Measurements from ENCODE around the gene B3GNT3.
A peak's percentile ranks its signal among the peaks of the same experiment; 100 is the strongest.
"Not testable (repeated sequence)": the region's sequence is repeated elsewhere in the genome, so short reads cannot be mapped to it uniquely, and the experiment has no call there.

B3GNT3 gene

DNA sequence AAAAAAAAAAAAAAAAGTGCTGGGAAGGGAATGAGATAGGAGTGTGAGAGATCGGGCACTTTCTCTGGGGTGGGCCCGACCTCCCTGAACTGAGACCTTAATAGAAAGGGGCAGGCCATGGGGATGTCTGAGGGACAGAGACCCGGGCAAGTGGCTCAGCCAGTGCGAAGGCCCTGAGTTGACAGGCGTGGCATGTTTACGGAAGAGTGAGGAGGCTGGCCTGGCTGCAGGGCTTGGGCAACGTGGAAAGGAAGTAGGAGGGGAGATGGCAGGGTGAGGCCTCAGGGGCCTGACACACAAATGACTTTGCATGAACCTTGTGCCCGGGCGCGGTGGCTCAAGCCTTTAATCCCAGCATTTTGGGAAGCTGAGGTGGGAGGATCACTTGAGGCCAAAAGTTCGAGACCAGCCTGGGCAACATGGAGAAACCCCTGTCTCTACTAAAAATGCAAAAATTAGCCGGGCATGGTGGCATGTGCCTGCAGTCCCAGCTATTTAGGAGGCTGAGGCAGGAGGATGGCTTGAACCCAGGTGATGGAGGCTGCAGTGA lies 29.8 kb upstream of the B3GNT3 start:
- H3K4me3 ChIP-seq (ENCODE audit: low read depth, low read length) = no peak overlapping the region
- DNase-seq (ENCODE audit: low read depth) = no peak

DNA sequence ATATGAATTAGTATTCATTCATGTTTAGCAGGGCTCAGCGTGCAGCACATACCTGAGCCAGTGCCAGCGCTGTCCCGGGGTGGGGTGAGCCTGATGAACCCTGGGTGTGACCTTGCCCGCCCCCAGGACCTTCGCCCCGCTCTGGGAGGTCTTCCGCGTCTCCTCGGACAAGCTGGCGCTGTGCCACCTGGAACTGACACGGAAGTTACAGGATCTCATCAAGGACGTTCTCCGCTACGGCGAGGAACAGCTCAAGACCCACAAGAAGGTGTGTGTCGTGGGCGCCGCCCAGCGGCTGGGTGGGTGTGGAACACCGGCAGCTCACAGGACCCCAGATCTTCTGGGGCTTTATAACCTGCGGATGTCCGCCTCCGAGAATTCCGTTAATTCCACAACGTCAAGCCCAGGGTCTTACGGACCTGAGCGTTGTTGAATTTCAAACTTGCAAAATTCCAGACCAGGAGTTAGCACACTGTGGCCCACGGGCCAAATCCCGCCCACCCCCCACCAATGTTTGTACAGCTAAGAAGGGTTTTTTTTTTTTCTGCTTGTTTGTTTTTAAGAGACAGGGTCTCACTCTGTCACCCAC lies 28.3 kb upstream of the B3GNT3 start:
- H3K4me3 ChIP-seq (ENCODE audit: low read depth, low read length) = peak overlapping the region; percentile 19

DNA sequence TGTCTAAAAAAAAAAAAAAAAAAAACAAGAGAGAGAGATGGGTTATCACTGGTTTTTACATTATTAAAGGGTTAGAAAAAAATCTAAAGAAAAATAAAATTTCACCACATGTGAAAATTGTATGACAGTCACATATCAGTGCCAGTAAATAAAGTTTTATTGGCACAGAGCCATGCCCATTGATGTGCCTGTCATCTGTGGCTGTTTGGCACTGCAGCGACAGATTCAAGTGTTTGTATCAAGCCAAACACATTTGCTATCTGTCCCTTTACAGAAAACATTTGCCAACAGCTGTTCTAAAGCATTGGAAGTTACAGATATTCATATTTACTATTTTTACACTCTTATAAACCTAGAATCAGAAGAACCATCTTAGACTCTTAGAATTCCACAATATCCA lies 27.4 kb upstream of the B3GNT3 start:
- no peak overlapping the region for H3K4me3 ChIP-seq (ENCODE audit: low read depth, low read length)
- no peak for DNase-seq (ENCODE audit: low read depth)

More for the DNA sequence above, 28.3 kb upstream of the B3GNT3 start:
- no peak for DNase-seq (ENCODE audit: low read depth)

DNA sequence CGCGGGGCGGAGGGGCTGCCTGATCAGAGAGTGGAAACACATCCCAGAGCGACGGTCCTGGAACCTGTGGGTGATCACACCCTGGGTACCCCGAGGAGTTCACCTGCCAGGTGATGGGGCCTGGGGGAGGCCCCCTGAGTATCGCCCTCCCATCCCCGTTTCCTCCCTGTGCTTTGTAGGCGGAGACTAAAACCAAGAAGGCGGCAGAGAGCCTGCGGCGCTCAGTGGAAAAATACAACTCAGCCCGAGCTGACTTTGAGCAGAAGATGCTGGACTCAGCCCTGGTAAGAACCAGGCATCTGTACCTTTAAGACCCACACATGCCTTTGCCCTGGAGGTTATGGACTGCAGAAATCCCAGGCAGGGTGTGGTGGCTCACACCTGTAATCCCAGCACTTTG lies 24.3 kb upstream of the B3GNT3 start:
- no peak overlapping the region for H3K4me3 ChIP-seq (ENCODE audit: low read depth, low read length)
- DNase-seq (ENCODE audit: low read depth) = no peak

DNA sequence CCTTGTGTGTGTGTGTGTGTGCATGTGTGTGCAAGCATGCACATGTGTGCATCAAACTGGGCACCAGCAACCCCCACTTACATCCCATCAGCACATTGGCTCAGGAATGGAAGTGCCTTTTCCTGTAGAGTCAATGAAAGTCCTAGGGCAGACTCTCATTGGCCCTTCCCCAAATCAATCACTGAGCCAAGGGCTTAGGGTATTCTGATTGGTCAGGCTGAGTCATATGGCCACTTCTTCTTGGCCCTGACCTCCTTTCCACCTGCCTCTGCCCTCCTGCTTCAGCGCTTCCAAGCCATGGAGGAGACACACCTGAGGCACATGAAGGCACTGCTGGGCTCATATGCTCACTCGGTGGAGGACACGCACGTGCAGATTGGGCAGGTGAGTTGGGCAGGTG lies 22.8 kb upstream of the B3GNT3 start:
- no peak overlapping the region for H3K4me3 ChIP-seq (ENCODE audit: low read depth, low read length)
- no peak for DNase-seq (ENCODE audit: low read depth)

DNA sequence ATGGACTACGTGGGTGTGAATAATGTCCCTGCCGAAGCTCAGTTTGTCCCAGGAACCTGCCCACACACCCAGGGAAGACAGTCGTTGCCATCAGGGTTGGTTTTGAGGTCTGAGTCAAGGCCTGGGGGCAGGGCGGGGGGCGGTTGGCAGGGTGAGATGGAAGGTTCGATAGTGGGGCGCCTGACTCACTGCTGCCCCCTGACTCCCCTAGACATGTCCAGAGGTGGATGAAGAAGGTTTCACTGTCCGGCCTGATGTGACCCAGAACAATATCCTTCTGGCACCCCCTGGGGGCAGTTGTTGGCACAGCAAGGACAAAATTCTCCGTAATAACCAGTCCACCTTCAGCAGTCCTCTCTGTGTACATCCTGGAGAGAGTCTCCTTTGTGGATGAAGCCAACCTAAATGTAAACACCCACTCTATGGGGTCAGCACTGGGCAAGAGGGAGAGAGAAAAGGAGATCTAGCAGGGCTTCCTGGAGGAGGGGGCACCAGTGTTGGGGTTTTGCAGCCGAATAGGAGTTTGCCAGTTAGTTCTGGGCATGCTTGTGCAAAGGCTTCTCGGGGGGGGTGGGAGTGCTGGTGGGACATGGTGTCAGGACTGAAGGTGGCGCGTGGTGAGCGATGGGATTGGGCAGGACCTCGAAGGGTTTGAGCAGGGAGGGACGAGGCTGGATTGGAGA lies 19.6 kb upstream of the B3GNT3 start:
- no peak overlapping the region for H3K4me3 ChIP-seq (ENCODE audit: low read depth, low read length)
- no peak for DNase-seq (ENCODE audit: low read depth)

DNA sequence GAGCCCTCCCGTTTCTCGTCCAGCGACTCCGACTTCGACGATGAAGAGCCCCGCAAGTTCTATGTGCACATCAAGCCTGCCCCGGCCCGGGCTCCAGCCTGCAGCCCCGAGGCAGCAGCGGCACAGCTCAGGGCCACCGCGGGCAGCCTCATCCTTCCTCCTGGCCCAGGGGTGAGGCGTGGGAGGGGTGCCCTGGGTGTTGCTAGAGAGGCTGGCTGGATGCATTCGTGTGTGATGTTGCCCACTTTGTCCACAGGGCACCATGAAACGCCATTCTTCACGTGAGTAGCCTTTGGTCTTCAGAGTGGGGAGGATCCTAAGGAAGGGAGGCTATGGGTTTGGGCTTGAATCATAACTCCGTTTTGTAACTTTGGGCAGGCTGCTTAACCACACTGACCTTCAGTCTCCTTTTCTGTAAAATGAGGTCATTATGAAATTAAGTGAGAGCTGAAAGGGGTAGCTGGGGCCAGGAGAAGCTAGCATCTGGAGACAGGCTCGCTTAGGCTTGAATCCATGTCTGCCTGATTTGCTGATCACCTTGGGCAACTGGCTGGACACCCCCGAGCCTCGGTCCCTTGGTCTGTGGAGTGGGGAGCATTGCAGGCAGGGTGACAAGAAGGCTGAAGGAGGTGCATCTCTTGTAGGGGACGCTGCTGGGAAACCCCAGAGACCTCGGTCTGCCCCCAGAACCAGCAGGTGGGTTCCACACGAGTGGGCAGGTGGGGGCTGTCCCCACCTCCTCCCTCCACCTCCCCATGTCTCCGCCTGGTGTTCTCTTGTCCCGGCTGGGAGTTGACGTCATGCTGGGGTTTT lies 18.7 kb upstream of the B3GNT3 start:
- no peak overlapping the region for H3K4me3 ChIP-seq (ENCODE audit: low read depth, low read length)
- DNase-seq (ENCODE audit: low read depth) = no peak

DNA sequence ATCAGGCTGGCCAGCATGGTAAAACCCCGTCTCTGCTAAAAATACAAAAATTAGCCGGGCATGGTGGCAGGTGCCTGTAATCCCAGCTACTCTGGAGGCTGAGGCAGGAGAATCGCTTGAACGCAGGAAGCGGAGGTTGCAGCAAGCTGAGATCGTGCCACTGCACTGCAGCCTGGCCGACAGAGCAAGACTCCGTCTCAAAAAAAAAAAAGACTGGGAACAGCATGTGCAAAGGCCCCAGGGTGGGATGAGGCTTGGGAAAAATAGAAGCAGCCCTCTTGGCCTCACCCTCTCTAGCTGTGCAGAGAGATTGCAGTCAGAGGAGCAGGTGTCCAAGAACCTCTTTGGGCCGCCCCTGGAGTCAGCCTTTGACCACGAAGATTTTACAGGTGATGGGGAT lies 17.1 kb upstream of the B3GNT3 start:
- not testable (repeated sequence) for DNase-seq (ENCODE audit: low read depth); H3K4me3 ChIP-seq (ENCODE audit: low read depth, low read length)

DNA sequence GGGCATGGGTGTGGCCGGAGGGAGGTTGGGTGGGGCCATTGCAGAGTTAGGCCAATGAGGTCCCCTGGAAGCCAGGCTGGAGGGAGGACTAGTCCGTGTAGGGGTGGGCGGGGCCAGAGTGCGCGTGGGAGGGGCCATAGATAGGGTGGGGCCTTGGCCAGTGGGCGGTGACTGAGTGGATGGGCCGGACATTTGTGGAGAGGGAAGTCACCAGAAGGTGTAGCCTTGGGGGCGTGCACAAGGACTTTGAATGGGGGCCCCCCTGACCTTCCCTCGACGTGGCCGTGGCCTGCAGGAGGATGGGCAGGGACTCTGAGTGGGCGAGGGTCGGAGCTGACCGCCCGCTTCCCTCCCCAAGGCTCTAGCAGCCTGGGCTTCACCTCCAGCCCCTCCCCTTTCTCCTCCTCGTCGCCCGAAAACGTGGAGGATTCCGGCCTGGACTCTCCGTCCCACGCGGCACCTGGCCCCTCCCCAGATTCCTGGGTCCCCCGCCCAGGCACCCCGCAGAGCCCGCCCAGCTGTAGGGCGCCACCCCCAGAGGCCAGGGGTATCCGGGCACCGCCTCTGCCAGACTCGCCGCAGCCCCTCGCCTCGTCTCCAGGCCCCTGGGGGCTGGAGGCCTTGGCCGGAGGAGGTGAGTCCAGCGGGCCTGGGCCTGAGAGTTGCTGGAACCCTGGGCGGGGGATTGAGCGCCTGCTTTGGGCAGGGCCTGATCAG lies 16.5 kb upstream of the B3GNT3 start:
- no peak for DNase-seq (ENCODE audit: low read depth)
- peak overlapping the region; percentile 37 for H3K4me3 ChIP-seq (ENCODE audit: low read depth, low read length)

DNA sequence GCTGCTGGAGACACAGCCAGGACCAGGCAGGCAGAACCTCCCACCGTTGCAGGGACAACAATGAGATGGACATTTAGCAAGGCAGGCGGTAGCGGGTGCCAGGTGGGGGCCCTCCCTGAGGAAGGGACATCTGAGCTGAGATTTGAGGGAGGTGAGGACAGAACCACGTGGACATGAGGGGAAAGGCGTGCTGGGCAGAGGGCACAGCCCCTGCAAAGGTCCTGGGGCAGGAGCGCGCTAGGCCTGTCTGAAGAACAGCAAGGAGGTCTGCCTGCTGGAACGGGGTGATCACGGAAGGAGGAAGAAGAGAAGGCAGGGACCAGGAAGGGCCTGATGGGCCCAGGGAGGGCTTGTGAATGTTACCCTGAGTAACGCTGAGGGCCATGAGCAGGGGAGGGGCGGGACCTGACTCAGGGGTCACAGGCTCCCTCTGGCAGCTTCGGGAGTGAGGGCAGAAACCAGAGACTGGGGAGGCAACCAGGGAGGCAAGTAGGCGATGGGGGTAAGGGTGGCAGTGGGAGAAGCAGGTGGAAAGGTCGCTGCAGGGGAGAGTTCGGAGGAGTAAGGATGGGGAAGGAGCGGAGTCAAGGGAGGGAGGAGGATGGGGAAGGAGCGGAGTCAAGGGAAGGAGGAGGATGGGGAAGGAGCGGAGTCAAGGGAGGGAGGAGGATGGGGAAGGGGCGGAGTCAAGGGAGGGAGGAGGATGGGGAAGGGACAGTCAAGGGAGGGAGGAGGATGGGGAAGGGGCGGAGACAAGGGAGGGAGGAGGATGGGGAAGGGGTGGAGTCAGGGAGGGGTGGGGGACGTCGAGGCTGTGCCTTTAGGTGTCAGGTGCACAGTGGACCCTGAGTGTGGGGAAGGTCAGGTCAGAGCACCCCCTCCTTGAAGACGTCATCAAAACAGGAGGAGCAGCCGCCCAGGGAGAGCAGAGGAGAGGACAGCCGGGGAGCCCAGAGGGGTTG lies 15.7 kb upstream of the B3GNT3 start:
- no peak for DNase-seq (ENCODE audit: low read depth)

DNA sequence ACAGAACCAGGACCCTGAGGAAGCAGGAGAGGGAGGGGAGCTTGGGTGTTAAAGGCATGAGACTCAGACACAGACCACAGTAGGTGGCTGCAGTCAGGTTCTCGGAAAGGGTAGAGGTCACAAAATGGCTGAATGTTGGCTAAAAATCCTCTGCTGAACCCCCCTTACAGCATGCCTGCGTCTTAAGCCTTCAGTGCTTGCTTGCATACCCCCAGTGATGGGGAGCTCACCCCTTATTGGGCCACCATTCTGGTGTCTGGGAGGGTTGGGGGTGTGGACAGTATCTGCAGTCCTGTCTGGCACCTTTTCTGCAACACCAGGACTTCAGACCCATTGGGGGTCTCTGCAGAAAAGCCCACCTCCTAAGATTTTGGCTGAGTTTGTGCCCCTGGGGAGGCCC lies 14.2 kb upstream of the B3GNT3 start:
- no peak for DNase-seq (ENCODE audit: low read depth)
- no peak overlapping the region for H3K4me3 ChIP-seq (ENCODE audit: low read depth, low read length)

More for the DNA sequence above, 15.7 kb upstream of the B3GNT3 start:
- H3K4me3 ChIP-seq (ENCODE audit: low read depth, low read length) = peak overlapping the region; percentile 37

DNA sequence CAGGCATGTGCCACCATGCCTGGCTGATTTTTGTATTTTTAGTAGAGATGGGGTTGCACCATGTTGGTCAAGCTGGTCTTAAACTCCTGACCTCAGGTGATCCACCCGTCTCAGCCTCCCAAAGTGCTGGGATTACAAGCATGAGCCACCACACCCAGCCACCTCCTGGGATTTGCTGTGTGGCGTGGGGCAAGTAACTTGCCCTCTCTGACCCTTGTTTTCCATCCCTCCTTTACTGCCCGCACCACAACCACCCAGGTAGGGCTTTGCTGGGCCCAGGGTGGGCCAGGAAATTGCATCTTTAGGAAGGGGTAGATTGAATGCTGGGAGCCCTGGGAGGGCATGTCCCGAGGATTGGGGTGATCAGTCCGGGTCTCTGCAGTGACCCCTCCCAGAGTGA lies 11.2 kb upstream of the B3GNT3 start:
- not testable (repeated sequence) for DNase-seq (ENCODE audit: low read depth); H3K4me3 ChIP-seq (ENCODE audit: low read depth, low read length)

DNA sequence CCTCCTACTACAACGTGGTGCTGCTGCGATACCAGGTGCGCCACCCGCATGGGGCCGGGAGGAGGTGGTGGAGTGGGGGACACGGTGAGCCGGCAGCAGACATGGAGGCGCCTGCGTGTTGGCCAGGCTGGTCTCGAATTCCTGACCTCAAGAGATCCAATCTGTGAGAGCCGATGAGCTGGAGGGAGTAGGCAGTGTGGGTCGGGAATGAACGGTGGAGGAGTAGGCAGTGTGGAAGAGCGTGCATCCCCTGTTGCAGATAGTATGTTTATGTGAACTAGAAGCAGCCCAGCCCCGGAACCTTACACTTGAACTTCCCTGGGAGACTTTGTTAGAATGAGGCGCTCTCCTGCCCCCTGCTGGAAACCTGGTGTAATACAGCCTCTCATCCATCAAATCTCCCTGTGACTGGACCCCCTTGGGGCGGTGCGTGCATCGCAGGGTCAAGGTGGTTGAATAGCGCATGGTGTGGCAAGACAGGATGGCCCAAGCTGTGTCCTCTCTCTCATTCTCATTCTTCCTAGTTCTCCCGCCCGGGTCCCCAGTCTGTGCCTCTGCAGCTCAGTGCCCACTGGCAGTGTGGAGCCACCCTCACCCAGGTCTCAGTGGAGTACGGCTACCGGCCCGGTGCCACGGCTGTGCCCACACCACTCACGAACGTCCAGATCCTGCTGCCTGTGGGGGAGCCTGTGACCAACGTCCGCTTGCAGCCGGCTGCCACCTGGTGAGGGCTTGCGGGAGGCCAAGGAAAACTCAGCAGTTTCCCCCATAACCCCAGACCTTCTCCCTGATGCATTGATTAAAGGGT lies 10.5 kb upstream of the B3GNT3 start:
- DNase-seq (ENCODE audit: low read depth) = no peak
- no peak overlapping the region for H3K4me3 ChIP-seq (ENCODE audit: low read depth, low read length)

DNA sequence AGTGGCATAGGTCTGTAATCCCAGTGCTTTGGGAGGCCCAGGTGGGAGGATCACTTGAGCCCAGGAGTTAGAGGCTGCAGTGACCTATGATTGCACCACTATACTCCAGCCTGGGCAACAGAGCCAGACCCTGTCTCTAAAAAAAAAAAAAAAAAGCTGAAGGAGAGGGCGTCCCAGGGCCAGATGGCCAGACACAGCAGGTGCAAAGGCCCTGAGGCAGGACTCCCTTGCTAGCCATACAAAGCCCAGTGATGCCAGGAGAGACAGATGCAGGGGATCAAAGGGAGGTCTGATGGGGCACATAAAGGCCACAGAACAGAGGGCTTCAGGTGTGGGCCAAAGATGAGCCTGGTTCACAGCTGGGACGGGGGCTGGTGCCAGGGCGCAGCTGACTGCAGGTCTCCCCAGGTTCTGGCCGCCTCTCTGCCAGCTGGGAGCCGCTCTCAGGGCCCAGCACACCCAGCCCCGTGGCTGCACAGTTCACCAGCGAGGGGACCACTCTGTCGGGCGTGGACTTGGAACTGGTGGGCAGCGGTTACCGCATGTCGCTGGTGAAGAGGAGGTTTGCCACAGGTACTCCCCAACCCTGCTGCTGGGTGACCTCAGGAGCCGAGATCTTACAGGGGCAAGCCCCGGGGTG lies 7.5 kb upstream of the B3GNT3 start:
- no peak for DNase-seq (ENCODE audit: low read depth)

DNA sequence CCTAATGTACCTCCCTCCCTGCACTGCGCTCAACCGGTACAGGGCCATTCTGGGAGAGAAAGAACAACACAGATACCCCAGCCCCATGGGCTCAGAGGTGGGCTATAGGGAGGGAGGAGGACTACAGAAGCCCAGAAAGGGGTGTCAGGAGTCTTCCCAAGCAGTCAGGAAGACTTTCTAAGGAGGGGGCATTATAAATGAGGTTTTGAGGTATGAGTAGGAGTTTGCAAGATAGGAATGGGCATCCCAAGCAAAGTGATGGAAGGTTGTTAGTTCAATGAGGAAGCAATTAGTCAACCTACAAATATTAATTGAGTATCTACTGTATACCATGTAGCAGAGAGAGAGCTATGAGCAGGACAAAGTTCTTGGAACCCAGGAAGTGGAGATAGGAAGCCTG lies 6.3 kb upstream of the B3GNT3 start:
- H3K4me3 ChIP-seq (ENCODE audit: low read depth, low read length) = no peak overlapping the region
- DNase-seq (ENCODE audit: low read depth) = no peak

More for the DNA sequence above, 7.5 kb upstream of the B3GNT3 start:
- no peak overlapping the region for H3K4me3 ChIP-seq (ENCODE audit: low read depth, low read length)

DNA sequence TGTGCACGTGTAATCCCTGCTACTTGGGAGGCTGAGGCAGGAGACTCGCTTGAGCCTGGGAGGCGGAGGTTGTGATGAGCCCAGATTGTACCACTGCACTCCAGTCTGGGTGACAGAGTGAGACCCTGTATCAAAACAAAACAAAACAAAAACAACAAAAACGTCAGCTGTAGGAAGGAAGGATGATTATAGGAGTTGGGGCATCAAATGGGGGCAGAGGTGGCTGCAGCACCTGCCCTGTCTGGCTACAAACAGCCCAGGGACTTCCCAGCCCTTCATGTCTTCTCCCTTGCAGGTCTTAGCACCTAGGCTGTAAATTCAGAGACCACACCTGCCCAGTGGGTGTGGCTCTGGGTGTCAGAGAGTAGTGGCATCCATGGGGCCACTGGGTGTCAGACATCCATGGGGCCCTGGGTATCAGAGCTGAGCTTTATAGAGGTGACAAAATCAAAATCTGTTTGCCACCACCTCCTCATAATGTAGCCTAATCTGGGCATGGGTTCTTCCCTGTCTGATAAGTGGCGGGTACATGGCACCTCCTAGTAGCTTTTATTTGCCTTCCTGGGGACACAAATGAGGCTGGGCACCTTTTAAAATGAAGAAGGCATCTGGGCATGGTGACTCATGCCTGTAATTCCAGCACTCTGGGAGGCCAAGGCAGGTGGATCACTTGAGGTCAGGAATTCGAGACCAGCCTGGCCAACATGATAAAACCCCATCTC lies 4.7 kb upstream of the B3GNT3 start:
- no peak overlapping the region for H3K4me3 ChIP-seq (ENCODE audit: low read depth, low read length)
- no peak for DNase-seq (ENCODE audit: low read depth)

DNA sequence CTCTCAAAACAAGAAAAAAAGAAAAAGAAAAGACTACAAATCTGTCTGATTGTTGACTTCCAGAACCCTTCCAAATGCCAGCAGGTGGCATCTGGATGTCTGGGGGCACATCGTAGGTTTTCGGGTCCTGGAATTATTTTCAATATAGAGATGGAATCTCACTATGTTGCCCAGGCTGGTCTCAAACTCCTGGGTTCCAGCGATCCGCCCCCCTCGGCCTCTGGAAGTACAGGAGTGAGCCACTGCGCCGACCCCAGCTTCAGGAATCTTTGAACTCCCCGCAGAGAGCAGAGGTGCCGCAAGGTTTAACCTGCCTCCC lies 567 bp upstream of the B3GNT3 start:
- no peak for DNase-seq (ENCODE audit: low read depth)
- H3K4me3 ChIP-seq (ENCODE audit: low read depth, low read length) = no peak overlapping the region

Measured in skeletal muscle cell (primary cell).